IPS-20b (cell line): ENCODE results near the gene IGIP.

Experiments used
- H3K27ac ChIP-seq: one replicate; pipeline ENCODE4 v1.5.1; 2013; ENCODE audit warnings: low read length
- H3K27me3 ChIP-seq: 2 replicates; pipeline ENCODE4 v1.6.1; 2013; ENCODE audit warnings: mild to moderate bottlenecking, low read length, inconsistent platforms; ENCODE audit not compliant: insufficient read depth
- H3K36me3 ChIP-seq: 2 replicates; pipeline ENCODE4 v1.6.1; 2013; ENCODE audit warnings: low read depth, mild to moderate bottlenecking, inconsistent platforms, low read length, moderate library complexity; ENCODE audit not compliant: insufficient read depth
- H3K4me1 ChIP-seq: 2 replicates; pipeline ENCODE4 v1.6.1; 2013; ENCODE audit warnings: mild to moderate bottlenecking, control low read depth, inconsistent platforms, low read length, moderate library complexity; ENCODE audit not compliant: insufficient read depth
- H3K4me3 ChIP-seq: 2 replicates; pipeline ENCODE4 v1.5.1; 2013; ENCODE audit warnings: mild to moderate bottlenecking, low read length, inconsistent platforms
- H3K9ac ChIP-seq: 2 replicates; pipeline ENCODE4 v1.6.1; 2013; ENCODE audit warnings: low read depth, mild to moderate bottlenecking, inconsistent platforms, low read length, moderate library complexity
- H3K9me3 ChIP-seq: 2 replicates; pipeline ENCODE4 v1.6.1; 2013; ENCODE audit warnings: mild to moderate bottlenecking, low read depth, low read length, inconsistent platforms; ENCODE audit not compliant: insufficient read depth

The IGIP gene

DNA sequence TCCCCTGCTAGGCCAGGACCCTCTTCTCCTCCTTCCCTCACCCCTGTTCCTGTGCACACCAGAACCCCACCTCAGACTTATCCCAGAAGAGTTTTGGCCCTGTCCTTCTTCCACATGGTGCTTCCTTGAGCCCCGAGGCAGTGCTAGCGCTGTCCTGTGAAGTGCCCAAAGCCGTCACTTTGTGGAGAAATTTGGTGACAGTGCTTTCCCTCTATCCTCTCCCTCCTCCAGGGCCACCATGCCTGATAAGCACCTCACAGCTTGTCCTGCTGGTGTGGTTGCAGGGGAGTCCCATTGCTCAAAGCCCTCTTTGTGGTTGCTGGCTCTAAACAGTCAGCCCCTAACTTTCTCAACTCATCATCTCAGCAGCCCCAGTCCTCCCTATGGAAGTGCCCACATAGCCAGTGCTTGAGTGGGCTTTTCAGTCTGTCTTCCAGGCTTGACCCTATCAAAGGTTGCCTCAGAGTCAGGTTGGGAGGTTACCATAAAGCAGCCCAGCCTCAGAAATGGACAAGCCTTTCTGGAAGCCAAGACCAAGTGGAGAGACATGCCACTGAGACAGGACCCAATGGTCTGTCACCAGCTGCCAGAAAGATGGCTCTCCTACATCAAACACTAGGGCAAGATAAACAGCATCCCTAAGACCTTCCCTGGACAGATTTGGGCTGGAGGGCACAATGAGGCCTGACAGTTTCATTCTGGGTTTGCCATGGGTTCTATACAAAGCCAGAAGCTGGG is 18.0 kb downstream of the IGIP start:
- Histone ChIP-seq H3K27ac (no peak overlapping the region), H3K4me1 (0 out of 2 replicates have a peak, but pooled peaks cover 4% of the 10 kb centered on the region), H3K4me3 (no peak overlapping the region), H3K9me3 (no peaks in the 10 kb centered on the region), H3K27me3 (peaks cover 63% of the 10 kb centered on the region), H3K36me3 (no peaks in the 10 kb centered on the region), H3K9ac (no peak overlapping the region)

DNA sequence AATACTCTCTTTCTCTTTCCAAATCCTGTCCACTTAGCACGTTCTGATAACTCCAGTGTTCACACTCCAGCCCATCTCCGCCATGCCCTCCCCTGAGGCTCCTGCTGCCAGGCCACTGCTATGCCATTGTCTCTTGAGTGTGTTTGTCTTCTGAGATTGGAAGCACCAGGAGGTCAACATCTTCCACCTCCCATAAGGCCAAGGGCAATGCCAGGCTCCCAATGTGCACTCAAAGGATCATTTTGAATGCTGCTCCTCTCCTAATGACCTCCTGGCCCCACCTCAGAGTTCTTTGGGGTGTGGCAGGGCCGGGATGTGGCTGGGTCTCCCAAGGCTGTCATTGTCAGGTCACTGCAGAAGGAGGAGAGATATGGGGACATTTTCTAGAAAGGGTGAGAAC is 19.5 kb downstream of the IGIP start:
- Histone ChIP-seq H3K4me1 (0 out of 2 replicates have a peak, but pooled peaks cover 4% of the 10 kb centered on the region), H3K9me3 (no peaks in the 10 kb centered on the region), H3K27ac (no peak overlapping the region), H3K9ac (no peak overlapping the region), H3K27me3 (peaks cover 59% of the 10 kb centered on the region), H3K4me3 (peak overlapping the region; percentile 72; the same call in 1 of the 2 replicates), H3K36me3 (no peaks in the 10 kb centered on the region)

DNA sequence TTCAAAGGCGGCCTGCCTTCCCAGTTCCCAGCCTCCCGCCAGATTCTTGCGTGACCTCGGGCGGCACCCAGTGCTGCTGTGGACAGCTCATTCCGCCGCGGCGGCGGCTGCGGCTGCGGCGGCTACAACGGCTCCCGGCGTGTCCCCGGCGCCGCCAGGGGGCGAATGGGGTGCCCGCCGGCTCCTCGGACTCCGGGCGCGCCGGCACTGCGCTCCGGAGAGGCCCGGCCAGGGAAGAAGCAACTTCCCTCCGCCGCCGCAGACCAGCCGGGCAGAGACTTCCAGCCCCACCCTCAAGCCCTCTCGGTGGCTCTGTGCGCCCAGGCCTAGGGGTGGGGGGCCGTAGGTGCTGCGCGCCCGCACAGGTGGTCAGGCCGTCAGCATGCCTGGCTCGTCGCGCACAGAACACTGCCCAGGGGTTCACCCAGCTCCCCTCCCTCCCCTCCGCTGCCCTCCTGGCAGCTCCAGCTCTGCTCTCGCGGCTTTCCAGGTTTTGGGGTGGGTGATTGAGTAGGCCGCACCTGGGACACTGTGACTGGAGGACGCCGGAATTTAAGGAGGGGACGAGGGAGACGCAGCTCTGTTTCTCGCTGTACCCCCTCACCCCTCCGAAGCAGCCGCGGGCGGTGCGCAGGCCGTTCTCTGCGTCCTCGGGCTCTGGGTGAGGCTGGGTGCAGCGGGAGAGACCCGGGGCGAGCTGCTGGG is 20.2 kb downstream of the IGIP start:
- Histone ChIP-seq H3K4me1 (0 out of 2 replicates have a peak, but pooled peaks cover 4% of the 10 kb centered on the region), H3K4me3 (peak overlapping the region; percentile 72; the same call in 1 of the 2 replicates), H3K9me3 (no peaks in the 10 kb centered on the region), H3K9ac (no peak overlapping the region), H3K27ac (no peak overlapping the region), H3K27me3 (peaks cover 58% of the 10 kb centered on the region), H3K36me3 (no peaks in the 10 kb centered on the region)

DNA sequence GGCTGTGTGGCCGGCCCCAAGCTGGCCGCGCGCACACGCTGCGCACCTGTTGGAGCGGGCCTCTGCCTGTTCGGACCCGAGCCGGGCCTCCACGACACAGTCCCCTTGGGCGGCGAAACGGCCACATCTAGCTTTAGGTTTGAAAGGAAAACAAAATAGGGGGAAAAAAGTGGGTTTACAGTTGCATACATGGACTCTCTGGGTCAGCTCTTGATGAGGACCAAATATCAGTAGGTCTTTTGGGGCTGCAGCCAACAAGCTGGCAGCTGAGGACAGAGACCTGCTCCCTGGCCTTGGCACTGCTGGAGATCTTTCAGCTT is 20.7 kb downstream of the IGIP start:
- no peak overlapping the region for H3K27ac ChIP-seq
- no peaks in the 10 kb centered on the region for H3K9me3 ChIP-seq
- no peak overlapping the region for H3K9ac ChIP-seq
- H3K4me3 ChIP-seq, result peak overlapping the region; percentile 72; the same call in 1 of the 2 replicates
- H3K36me3 ChIP-seq, result no peaks in the 10 kb centered on the region
- H3K27me3 ChIP-seq, result peaks cover 64% of the 10 kb centered on the region
- 0 out of 2 replicates have a peak, but pooled peaks cover 4% of the 10 kb centered on the region for H3K4me1 ChIP-seq

DNA sequence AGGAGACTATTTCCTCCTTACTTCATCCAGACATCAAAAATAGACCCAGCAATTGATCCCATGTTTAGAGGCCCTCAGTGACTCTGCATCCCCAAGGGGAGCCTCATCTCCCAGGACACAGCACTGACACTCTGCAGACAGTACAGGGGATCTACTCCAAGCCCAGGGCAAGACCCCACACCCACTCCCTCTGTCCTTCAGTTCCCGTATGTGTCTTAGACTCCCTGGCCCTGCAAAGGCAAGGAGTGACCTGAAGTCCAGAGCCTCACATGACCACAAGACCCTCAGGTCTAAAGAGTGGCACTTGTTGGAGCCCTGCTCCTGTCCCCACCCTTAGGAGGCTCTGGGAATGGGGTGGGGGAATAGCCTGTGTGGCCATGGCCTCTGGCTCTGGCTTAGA is 21.7 kb downstream of the IGIP start:
- Histone ChIP-seq H3K4me1 (peaks cover 11% of the 10 kb centered on the region; the same call in 1 of the 2 replicates), H3K36me3 (no peaks in the 10 kb centered on the region), H3K27me3 (peaks cover 71% of the 10 kb centered on the region), H3K9me3 (no peaks in the 10 kb centered on the region), H3K27ac (no peak overlapping the region), H3K9ac (no peak overlapping the region), H3K4me3 (no peak overlapping the region)

DNA sequence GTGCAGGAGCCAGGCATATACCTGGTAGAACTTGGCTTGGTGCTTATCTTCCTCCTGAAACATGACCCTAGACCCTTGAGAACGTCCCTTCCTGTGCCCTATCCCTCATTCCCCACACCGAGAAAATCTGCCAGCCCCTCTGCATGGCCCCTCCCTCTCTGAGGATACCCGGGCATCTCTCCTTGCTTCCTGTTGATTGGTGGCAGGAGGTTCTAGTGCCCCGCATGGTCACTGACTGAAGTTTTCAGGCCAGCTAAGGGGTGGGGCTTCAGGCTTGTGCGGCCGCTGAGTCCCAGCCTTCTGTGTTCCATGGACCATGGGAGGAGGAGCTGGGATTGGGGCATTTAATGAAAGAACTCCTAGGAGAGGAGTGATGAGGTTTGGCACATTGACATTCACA is 22.8 kb downstream of the IGIP start:
- H3K36me3 ChIP-seq, result no peaks in the 10 kb centered on the region
- no peak overlapping the region for H3K27ac ChIP-seq
- H3K4me3 ChIP-seq, result no peak overlapping the region
- peaks cover 18% of the 10 kb centered on the region; the same call in 1 of the 2 replicates for H3K4me1 ChIP-seq
- H3K9ac ChIP-seq, result no peak overlapping the region
- H3K27me3 ChIP-seq, result peaks cover 76% of the 10 kb centered on the region
- no peaks in the 10 kb centered on the region for H3K9me3 ChIP-seq

DNA sequence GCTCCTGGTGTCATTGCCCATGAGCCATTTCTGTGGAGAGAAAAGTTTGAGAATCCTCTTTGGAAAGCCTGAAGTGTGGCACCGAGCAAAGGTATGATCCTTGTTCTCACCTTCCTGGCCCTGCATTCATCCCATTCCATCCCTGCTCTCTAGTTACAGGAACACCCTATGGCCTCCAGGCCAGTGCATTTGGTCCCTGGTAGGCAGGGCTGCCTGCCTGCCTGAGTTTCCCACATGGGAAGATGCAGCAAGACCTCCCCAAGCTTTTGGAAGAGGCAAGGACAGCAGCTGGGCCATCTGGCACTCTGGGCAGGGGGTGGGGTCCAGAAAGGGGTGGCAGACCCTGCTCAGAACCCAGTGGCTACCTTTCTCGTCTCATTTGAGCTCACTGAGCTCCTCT is 24.5 kb downstream of the IGIP start:
- H3K36me3 ChIP-seq, result no peaks in the 10 kb centered on the region
- H3K4me3 ChIP-seq, result no peak overlapping the region
- H3K27me3 ChIP-seq, result peaks cover 70% of the 10 kb centered on the region
- H3K9me3 ChIP-seq, result no peaks in the 10 kb centered on the region
- H3K4me1 ChIP-seq, result peaks cover 25% of the 10 kb centered on the region; the same call in 1 of the 2 replicates
- no peak overlapping the region for H3K9ac ChIP-seq
- H3K27ac ChIP-seq, result no peak overlapping the region

DNA sequence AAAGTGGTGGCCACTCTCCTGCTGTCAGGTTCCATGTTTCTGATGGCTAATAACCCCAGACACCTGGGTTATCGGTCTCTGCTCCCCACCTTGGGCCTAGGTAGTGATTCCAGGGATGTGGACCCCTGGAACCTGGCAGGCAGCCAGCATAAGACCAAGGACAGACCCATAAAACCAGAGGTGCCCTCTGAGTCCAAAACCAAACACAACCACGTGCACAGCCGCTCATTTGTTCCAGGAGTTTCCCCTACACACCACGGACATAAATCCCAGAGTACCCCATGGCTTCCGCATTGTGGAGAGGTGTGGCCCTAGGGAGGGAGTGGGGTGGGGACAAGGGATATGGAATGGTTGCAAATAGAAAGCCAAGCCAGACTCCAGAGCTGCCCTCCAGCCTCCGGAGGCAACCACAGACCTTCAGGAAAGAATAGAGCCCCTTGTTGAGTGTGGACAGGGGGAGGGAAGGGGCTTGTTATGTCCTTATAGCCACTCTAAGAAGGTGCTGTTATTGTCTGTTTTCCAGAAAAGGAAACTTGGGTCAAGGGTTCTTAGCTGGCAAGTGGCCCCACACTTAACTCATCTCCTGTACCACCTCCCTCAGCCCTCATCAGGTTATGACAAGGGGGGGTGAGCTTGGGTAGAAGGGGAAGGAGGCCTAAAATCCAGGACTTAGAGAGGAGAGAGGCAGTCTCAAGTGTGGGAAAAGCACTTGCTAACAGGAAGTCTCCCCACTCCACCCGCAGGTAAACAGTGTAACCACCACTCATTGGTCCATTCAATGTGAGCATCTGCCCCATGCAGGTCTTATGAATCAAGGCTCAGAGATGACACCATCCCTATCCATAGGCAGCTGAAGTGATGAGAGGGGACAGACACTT is 25.6 kb downstream of the IGIP start:
- H3K4me3 ChIP-seq, result no peak overlapping the region
- H3K27ac ChIP-seq, result no peak overlapping the region
- H3K9me3 ChIP-seq, result no peaks in the 10 kb centered on the region
- H3K36me3 ChIP-seq, result no peaks in the 10 kb centered on the region
- peaks cover 58% of the 10 kb centered on the region for H3K27me3 ChIP-seq
- H3K9ac ChIP-seq, result no peak overlapping the region
- peaks cover 25% of the 10 kb centered on the region; the same call in 1 of the 2 replicates for H3K4me1 ChIP-seq

DNA sequence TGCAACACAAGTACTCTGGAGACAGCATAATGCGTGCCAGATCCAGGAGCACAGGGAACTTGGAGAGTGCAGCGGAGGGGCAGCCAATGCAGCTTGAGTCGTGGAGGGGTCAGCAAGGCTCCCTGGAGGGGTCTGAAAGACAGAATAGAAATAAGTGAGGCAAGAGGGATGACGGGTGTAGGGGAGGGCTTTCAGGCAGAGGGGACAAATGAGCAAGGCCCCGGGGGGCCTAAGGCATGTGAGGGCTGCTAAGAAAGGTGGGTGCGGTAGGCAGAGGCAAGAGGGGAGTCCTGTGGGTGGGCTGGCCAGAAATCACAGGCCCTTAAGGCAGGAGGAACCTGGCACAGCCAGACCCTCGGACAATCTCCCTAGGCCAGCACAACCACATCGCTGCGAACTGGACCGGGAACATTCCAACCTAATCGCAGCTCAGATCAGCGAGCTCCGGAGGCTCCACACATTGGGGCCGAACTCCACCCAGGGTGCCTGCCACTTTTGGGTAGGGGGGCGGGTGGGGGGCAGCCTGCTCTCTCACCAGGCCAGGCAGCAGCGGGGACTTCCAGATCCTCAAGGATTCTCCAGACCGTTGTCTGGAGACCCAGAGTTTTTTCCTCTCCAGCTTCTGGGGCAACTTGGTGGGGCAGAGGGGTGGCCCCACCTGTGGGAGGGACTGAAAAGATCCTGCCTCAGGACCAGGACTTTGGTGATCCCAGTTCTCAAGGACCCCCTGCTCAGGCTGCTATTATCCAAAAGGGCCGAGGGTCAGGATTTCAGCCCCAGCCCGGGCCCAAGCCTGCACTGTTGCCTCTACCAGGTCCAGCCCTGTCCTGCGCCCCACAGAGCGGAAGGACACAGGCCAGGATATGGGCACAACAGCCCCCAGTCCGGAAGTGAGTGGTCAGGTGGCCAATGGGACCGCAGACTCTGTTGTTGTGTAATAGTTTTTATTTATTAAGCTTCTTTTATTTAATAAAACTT is 26.6 kb downstream of the IGIP start:
- no peak overlapping the region for H3K9ac ChIP-seq
- H3K4me1 ChIP-seq, result peaks cover 24% of the 10 kb centered on the region; the same call in 1 of the 2 replicates
- no peaks in the 10 kb centered on the region for H3K36me3 ChIP-seq
- peaks cover 49% of the 10 kb centered on the region for H3K27me3 ChIP-seq
- H3K9me3 ChIP-seq, result no peaks in the 10 kb centered on the region
- H3K27ac ChIP-seq, result no peak overlapping the region
- H3K4me3 ChIP-seq, result no peak overlapping the region

DNA sequence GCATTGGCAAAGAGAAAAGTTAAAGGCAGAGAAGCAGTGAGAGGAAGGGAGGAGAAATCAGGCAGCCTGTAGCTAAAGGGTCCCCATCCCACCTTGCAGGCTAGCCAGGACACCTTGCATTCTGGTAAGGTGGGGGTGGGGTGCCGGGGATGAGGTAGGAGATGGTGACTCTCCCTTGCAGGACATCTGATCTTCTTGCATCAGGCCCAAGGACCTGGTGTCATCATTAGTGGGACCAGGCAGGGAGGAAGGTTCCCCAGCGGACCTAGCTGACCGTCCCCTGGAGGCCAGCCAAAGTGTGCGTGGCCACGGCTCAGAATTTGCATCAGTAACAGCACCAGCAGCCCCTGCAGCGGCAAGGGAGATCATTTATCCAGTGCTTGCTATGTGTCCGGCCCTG is 27.5 kb downstream of the IGIP start:
- Histone ChIP-seq H3K4me1 (peaks cover 24% of the 10 kb centered on the region; the same call in 1 of the 2 replicates), H3K4me3 (peak overlapping the region; percentile 37; the same call in 1 of the 2 replicates), H3K9me3 (no peaks in the 10 kb centered on the region), H3K27ac (no peak overlapping the region), H3K27me3 (peaks cover 39% of the 10 kb centered on the region), H3K36me3 (no peaks in the 10 kb centered on the region), H3K9ac (no peak overlapping the region)
